HG03159 (cell line): ENCODE results near the gene MYZAP.

Source experiments
- ATAC-seq: cut with Tn5 transposase; IDR thresholded peaks from one replicate; pipeline ENCODE4 v1.9.1; 2021; ENCODE audit warnings: mild to moderate bottlenecking, moderate library complexity; ENCODE audit not compliant: unreplicated experiment

Gene MYZAP

DNA sequence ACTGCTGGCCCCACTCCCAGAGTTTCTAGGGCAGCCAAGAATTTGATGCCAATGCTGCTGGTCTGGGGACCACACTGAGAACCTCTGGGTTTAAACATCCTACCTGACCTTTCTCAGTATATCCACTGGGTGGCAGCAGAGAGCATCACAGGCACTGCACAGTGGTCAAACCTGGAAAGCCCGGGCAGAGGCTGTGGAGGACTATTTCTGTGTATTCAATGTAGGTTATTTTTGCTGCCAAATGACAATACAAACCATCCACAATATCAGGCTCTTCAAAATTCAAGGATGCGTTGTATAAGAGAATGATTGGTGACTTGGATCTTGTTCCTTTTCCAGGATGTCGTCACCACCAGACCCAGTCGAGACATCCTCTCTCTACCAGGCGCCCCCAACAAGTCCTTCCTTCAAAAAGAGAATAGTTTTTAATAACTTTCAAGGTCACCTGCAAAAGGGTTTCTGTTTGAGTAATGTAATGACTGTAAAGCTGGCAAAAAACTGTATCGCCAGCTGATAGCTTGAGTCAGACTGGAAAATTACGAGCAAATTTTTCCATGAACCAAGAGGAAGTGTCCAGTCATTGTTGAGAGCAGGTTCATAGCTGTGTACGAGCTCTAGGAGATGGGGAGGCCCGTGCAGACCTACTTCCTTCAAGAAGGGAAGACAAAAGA, 30.5 kb upstream of the MYZAP start:
- ATAC-seq = peak; percentile 83

DNA sequence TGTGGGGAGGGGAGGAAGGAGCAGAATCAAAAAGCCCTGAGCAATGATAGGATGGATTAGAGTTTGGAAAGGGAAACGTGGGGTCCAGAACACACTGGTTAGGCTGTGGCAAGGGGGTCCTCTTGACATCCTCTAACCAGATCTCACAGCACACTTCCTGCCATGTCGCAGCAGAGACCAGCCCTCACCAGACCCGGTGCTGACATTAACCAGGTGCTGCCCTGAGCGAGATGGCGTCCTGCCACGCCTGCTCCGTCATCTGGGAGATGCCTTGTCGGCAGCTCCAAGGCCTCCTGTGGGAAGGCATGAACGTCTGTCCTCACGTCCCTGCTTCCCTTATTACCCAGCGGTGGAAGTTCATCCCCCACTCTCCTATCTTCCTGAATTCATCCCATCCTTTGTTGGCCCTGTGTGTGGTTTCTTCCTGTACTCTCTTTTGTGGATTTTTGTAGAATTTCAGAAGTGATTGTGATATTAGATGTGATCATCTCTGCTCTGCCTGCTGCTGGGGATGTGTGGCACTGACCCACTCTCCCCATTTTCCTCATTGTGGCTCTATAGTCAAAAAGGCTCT, 29.4 kb upstream of the MYZAP start:
- ATAC-seq = no peak

DNA sequence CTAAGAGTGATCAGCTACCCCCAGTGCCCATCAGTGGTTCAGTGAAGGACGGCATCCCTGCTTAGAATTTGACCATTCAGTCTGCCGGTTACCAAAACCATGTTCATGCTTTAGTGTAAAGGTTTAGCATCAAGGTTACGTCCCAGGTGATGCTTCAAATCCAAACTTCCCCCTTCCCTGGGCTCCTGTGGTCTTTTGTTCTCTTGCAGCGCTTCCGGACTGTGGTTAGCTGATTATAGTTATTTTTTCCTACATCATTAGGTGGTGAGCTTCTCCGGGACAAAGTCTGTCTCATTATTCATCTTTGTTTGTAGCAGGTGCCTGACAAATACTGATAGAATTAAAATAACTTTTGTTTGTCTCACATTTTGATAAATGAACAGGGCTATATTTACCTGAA, 28.3 kb upstream of the MYZAP start:
- no peak for ATAC-seq

- no peak for ATAC-seq
Observed at GRCh38 chr15:57565311-57565710, 26.4 kb upstream of the MYZAP start.

DNA sequence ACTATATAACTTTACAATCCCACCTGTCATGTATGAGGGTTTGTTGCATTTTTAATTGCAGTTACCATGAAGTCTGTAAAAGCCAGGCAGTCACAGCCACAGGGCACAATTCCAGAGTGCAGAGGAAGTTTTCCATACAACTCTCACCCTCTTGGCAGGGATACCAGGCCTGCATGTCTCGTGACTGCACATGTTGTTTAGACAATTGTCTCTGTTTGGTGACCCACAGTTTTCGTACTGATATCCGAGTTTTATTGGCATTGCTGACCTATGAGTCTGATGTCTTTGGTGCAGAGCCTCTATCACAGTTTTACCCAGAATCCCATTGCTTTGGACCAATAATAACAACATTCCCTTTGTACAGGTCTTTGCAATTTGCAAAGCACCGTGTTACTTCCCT, 24.9 kb upstream of the MYZAP start:
- ATAC-seq = no peak

GRCh38 chr15:57567891-57568290, 23.8 kb upstream of the MYZAP start:
- no peak for ATAC-seq

- no peak for ATAC-seq
Observed at GRCh38 chr15:57568299-57568698, 23.4 kb upstream of the MYZAP start.

- ATAC-seq = no peak
Observed at GRCh38 chr15:57570340-57570739, 21.4 kb upstream of the MYZAP start.

GRCh38 chr15:57570994-57571393, 20.7 kb upstream of the MYZAP start:
- ATAC-seq = no peak

- ATAC-seq = no peak
Observed at GRCh38 chr15:57571725-57572124, 20.0 kb upstream of the MYZAP start.

DNA sequence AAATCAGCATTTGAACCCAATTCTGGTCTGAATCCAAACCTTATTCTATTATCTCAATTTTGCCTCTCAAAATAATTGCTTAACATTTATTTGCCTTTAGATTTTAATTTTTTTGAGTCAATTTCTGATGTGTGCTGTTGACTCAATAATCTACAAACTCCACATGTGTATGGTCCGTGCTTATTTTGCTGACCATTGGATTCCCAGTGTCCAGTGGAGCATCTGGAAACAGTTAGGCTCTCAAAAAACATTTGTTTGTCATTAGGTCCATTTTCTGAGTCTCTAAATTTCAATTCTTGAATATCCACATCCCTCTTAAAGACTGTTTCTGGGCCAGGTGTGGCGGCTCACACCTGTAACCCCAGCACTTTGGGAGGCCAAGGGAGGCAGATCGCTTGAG, 19.2 kb upstream of the MYZAP start:
- no peak for ATAC-seq

DNA sequence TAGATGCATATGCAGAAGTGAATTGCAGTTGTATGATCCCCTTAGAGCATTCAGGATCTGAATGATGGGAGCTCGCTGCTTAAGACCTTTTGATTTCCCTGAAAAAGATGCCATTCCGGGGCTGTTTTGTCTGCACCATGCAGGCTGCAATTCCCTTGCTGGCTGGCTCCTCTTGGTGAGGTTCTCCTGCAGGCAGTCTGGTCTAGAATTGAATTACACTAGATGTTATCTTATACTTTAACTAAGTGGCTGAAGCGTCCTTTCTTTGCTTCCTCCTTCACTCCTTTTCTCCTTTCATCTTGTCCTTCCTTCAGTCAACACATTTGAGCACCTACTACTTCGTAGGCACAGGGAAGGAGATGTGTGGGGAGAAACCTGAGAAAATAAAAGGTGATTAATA, 18.6 kb upstream of the MYZAP start:
- no peak for ATAC-seq

GRCh38 chr15:57575363-57575762, 16.3 kb upstream of the MYZAP start:
- ATAC-seq = no peak

- no peak for ATAC-seq
Observed at GRCh38 chr15:57578288-57578900, 13.3 kb upstream of the MYZAP start.

DNA sequence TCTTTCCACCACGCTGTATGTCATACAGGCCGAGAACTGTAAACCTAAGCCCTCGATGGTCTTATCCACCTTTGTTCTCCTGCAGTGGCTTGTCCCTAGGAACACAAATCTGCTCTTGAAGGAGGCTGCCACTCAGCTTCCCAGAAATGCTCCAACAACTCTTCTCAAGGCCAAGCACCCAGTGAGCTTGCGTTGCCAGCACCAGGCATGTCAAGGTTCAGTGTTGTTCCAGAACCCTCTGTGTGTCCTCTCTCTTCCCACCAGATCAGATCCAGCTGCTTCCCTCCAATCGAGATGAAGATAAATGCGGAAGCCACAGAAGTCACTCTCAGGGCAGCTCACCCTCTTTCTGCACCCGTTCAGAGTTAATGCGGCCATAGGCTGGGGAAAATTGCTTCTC, 11.3 kb upstream of the MYZAP start:
- no peak for ATAC-seq

- no peak for ATAC-seq
Observed at GRCh38 chr15:57580866-57581265, 10.8 kb upstream of the MYZAP start.

- ATAC-seq = no peak
Observed at GRCh38 chr15:57582090-57582489, 9.6 kb upstream of the MYZAP start.

- no peak for ATAC-seq
Observed at GRCh38 chr15:57583282-57583681, 8.4 kb upstream of the MYZAP start.

GRCh38 chr15:57583720-57584119, 8.0 kb upstream of the MYZAP start:
- ATAC-seq = no peak

GRCh38 chr15:57586661-57587424, 4.9 kb upstream of the MYZAP start:
- peak; percentile 49 for ATAC-seq

GRCh38 chr15:57589281-57589680, 2.4 kb upstream of the MYZAP start:
- ATAC-seq = no peak

- no peak for ATAC-seq
Observed at GRCh38 chr15:57589754-57590153, 1.9 kb upstream of the MYZAP start.
